Mucosa of descending colon (tissue), 3 donors: ENCODE results near the gene CLCN5. TPM values are rescaled to one million over a fixed set of nuclear protein-coding genes. Genes with fewer than 3 reads are reported as not detected.

Experiments
- ATAC-seq: fragments of 200-7000 bp; cut with Tn5 transposase; one replicate; pipeline ENCODE4 v1.9.1; 2020; ENCODE audit warnings: mild to moderate bottlenecking, moderate library complexity
- DNase-seq, 3 donors: peaks; one replicate each; pipeline ENCODE4 v3.0.0-alpha.2; 2020
- H3K36me3 ChIP-seq: fragments of 200-600 bp; one replicate; pipeline ENCODE4 v1.8.0; 2021; ENCODE audit warnings: low read depth, mild to moderate bottlenecking
- H3K4me1 ChIP-seq: fragments of 200-600 bp; one replicate; pipeline ENCODE4 v1.8.0; 2021; ENCODE audit warnings: low read depth, mild to moderate bottlenecking
- H3K4me3 ChIP-seq: fragments of 200-600 bp; one replicate; pipeline ENCODE4 v1.8.0; 2021; ENCODE audit warnings: mild to moderate bottlenecking
- H3K9me3 ChIP-seq: fragments of 200-600 bp; one replicate; pipeline ENCODE4 v1.8.0; 2021; ENCODE audit warnings: mild to moderate bottlenecking
- intact Hi-C, 2 donors: fragments of 100-400 bp; cut with DNase I in 1 of 2; cut with micrococcal nuclease in 1 of 2; formaldehyde crosslinking; loops; one replicate each; pipeline versions ENCODE4 v1.11.0 to v1.11.1; 2022; cut with DNase I, micrococcal nuclease
- total RNA-seq, 3 donors: library from RNA; stranded (reverse); fragmentation: NEBNext Ultra II Directional in 2 of 3; extraction: Animal tissue kit (Norgen Biotek cat#: 25700) in 2 of 3; gene quantifications; one replicate each; pipeline versions ENCODE4 v1.2.1 to v1.2.4, GENCODE V29; 2021 to 2023
- TF ChIP-seq, protein P1 (sequence below): fragments of 200-600 bp; IDR thresholded peaks from one replicate; pipeline ENCODE4 v1.8.0; 2022; ENCODE audit warnings: antibody characterized with exemption, mild to moderate bottlenecking
- donor health status: DM: no; HTN: no; CAD: no; lungs with moderate emphysema.
- donor health status: DM: no; HTN: no; CAD: no.
- donor health status: DM: no; HTN: yes; CAD: no.

Gene CLCN5
- total RNA-seq, 3 donors from 2014 or later = 5.4 to 11.9 (median 10.0) TPM

DNA sequence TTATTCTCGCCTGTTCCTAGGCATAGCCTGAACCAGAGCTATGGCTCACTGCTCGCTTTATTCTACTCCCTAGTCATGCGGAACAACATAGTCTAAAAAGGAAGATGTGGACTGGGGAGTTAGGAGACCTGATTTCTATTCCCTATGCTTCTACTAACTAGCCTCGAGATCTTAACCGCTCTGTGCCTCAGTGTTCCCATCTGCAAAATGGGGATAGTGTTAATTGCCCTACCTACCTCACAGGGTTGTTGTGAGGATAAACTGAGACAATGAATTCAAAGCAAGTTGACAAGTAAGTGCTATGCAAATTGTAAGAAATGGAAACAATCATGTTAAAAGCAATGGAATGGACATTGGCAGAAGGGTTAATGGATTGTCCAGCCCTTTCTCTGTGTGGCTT, 176.4 kb downstream of the CLCN5 start:
- no peak for ATAC-seq
- Histone ChIP-seq H3K4me3 (no peak overlapping the region), H3K36me3 (no peaks in the 10 kb centered on the region), H3K9me3 (no peaks in the 10 kb centered on the region), H3K4me1 (no peaks in the 10 kb centered on the region)
- intact Hi-C loops = no loop called here
- TF ChIP-seq, protein P1, sequence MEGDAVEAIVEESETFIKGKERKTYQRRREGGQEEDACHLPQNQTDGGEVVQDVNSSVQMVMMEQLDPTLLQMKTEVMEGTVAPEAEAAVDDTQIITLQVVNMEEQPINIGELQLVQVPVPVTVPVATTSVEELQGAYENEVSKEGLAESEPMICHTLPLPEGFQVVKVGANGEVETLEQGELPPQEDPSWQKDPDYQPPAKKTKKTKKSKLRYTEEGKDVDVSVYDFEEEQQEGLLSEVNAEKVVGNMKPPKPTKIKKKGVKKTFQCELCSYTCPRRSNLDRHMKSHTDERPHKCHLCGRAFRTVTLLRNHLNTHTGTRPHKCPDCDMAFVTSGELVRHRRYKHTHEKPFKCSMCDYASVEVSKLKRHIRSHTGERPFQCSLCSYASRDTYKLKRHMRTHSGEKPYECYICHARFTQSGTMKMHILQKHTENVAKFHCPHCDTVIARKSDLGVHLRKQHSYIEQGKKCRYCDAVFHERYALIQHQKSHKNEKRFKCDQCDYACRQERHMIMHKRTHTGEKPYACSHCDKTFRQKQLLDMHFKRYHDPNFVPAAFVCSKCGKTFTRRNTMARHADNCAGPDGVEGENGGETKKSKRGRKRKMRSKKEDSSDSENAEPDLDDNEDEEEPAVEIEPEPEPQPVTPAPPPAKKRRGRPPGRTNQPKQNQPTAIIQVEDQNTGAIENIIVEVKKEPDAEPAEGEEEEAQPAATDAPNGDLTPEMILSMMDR = no peak
- DNase-seq = no peak

- Histone ChIP-seq H3K9me3 (no peaks in the 10 kb centered on the region), H3K4me1 (no peaks in the 10 kb centered on the region), H3K4me3 (no peak overlapping the region), H3K36me3 (no peaks in the 10 kb centered on the region)
- intact Hi-C loops = no loop called here
- DNase-seq = no peak
- TF ChIP-seq, protein P1 = no peak
- no peak for ATAC-seq
Measured at GRCh38 chrX:50099331-50099730, 176.9 kb downstream of the CLCN5 start.

- TF ChIP-seq, protein P1 = no peak
- H3K4me3 ChIP-seq = no peak overlapping the region
- intact Hi-C loops = no loop called here
- DNase-seq = peak in 1 of 3 donors; percentile 36
- peak; percentile 74 for ATAC-seq
- no peaks in the 10 kb centered on the region for H3K36me3 ChIP-seq
- H3K9me3 ChIP-seq = no peaks in the 10 kb centered on the region
- H3K4me1 ChIP-seq = no peaks in the 10 kb centered on the region
Measured at GRCh38 chrX:50100188-50100587, 177.8 kb downstream of the CLCN5 start.

DNA sequence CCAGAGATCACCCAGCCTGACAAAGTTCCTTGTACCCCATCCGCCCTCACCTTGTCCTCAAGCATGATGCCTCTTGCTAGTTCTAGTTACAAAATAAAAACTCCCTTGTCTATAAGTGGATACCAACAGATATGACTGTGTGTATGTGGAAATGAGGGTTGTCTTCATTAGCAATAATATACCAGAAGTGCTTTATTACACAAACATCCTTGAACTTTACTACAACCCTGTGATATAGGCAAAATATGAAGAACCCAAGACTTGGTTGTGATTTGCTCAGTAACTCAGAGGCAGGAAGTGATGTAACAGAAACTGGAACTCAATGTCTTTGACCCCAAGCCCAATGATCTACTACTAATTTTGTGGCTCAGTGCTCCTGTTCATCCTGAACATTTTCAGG, 180.8 kb downstream of the CLCN5 start:
- Histone ChIP-seq H3K36me3 (no peaks in the 10 kb centered on the region), H3K9me3 (no peaks in the 10 kb centered on the region), H3K4me3 (no peak overlapping the region), H3K4me1 (no peaks in the 10 kb centered on the region)
- DNase-seq = no peak
- ATAC-seq = no peak
- TF ChIP-seq, protein P1 = no peak
- intact Hi-C loops = no loop called here

- no peak overlapping the region for H3K4me3 ChIP-seq
- no peaks in the 10 kb centered on the region for H3K36me3 ChIP-seq
- no peaks in the 10 kb centered on the region for H3K9me3 ChIP-seq
- ATAC-seq (no peak), DNase-seq (no peak)
- TF ChIP-seq, protein P1 = no peak
- no peaks in the 10 kb centered on the region for H3K4me1 ChIP-seq
- intact Hi-C loops = no loop called here
Measured at GRCh38 chrX:50103866-50104566, 181.6 kb downstream of the CLCN5 start.
